A375 (cell line): ENCODE data around the gene RNF182. TPM values are rescaled to one million over a fixed set of nuclear protein-coding genes. Genes with fewer than 3 reads are reported as not detected.

Experiments
- total RNA-seq: library from RNA; depleted of rRNA; stranded (reverse); fragments of >200 nt; shearing (Covaris generic); gene quantifications from 2 replicates; pipeline ENCODE4 v1.2.3, GENCODE V29; 2014; rRNA removed

Gene RNF182, protein sequence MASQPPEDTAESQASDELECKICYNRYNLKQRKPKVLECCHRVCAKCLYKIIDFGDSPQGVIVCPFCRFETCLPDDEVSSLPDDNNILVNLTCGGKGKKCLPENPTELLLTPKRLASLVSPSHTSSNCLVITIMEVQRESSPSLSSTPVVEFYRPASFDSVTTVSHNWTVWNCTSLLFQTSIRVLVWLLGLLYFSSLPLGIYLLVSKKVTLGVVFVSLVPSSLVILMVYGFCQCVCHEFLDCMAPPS
- 4.3 and 5.2 TPM in 2 replicates for total RNA-seq

DNA sequence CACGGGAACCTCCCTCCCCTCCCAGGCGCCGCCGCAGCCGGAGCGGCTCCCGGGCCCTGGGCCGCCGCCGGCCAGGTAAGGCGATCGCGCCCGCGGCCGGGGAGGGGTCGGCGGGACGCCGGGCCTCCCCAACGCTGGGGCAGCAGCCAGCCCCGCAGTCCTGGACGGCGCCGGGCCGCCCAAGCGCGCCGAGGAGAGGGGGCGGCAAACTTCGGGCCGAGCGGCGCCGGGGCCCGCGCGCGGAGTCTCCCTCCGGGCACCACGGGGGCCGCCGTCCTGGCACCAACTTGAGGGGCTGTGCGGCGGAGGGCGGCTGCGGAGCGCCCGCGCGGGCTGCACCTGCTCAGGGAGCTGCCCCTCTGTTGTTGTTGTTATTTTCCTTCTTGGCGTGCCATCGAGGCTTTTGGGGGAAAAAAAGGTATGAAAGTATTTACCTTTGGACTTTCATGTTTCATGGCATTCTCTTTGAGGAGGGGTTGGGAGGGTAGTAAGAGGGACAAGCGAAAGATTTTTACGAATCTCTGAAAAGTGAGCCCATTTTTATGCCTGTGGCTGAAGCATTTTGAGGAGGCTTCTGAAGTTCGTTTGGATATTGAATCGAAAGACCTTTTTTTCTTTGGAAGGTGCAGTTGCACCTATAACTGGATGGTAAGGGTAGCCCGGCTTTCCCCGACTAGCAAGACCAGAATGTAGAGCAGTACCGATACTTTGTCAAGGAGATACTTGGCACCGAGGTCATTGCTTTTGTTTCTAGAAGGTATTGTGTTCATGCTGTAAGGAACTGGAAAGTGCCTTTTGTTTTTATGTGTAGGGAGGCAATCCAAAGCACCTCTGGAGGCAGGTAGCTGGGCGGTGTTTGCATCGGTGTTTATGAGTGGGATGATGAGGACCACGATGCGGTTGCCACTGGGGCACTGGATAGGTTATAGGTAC lies at the start of gene RNF182:
TSS of gene RNF182 (plus strand) at position 4 of the 933 bp plus-strand sequence. CDS start 52,168 bp downstream, outside the sequence.

Other genes with a start within 250 kb of the RNF182 start
- gene RANBP9, start 213.1 kb upstream of the RNF182 start, total RNA-seq = 14.3 and 17.8 TPM in 2 replicates
- gene MCUR1, start 110.4 kb upstream of the RNF182 start, total RNA-seq = 16.8 and 17.0 TPM in 2 replicates
- gene CD83, start 192.8 kb downstream of the RNF182 start, total RNA-seq = 7.2 and 9.0 TPM in 2 replicates